ENCODE data around the gene CDHR3.
"Not testable (repeated sequence)": the region's sequence is repeated elsewhere in the genome, so short reads cannot be mapped to it uniquely, and the experiment has no call there.

Gene CDHR3

GRCh38 chr7:106003525-106004064 is 40.5 kb downstream of the CDHR3 start:
- no peak for DNase-seq

GRCh38 chr7:106006906-106007305 is 43.8 kb downstream of the CDHR3 start:
- DNase-seq = no peak

- DNase-seq = not testable (repeated sequence)
These were observed 44.7 kb downstream of the CDHR3 start for GRCh38 chr7:106007796-106008195.

DNA sequence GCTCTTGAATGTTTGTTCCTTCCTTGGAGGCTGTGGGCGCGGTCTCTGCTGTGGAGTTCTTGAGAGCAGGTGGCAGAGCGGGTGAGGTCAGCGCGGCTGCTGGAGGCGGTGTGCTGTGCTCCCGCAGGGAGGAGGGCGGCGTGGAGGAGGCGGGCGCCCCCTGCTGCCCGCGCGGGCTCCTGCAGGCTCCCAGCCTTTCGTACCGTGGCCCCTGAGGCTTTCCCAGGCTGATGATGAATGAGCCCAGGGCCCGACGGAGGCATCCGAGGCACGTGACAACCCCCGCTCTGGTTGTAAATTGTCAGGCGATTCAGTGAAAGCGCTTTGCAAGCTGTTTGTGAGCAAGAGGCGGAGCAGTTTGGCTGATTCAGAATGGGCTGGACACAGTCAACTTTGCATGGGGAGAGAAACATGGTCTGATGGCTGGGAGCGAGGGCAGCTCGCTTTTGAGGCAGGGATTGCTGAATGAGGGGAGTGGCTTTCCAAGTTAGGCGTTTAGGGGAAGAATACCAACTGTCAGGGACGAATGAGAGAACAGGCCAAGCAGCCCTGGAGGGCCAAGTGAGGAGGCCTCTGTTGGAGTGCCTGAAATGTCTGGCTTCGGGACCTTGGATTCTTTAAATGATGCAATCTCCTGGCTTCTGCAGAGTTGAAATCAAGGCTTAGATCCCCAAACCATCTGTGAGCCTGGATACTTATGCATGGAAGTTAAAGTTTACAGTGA is 46.6 kb downstream of the CDHR3 start:
- peak; percentile 63 for DNase-seq

DNA sequence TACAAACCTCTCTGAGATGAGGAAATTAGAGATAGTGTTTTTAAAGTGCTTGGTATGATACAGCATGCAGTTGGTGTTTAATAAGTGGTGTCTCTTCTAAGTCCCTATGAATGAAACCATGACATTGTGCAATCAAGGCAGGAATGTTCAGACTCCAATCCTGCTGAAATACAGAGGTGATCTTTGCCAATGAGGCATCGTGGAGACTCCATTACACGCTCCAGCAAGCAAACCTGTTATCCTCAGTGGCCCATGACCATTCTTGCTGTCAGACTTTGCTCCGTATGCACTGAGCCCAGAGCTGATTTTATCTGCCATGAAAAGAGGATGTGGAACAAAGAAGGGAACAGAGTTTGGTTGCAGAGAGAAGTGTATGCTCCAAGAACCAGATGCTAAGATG is 47.3 kb downstream of the CDHR3 start:
- DNase-seq = no peak

DNA sequence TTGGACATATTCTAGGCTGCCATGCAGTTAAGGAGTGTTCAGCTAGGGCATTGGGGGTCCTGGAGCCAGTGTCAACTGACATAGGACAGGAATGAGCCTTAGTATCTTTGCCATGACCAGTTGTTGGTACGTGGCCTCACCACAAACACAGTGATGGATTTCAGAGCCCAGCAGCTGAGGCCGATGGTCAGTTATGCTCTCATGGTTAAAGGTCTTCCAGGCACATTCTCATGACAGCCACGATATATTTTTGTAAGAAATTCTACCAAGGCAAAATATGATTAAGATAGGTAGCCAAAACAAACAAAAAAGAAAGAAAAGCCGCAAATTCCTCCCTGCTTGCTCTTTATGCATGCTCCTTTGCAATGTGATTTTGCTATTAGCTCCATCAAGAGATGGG is 47.8 kb downstream of the CDHR3 start:
- DNase-seq = no peak

DNA sequence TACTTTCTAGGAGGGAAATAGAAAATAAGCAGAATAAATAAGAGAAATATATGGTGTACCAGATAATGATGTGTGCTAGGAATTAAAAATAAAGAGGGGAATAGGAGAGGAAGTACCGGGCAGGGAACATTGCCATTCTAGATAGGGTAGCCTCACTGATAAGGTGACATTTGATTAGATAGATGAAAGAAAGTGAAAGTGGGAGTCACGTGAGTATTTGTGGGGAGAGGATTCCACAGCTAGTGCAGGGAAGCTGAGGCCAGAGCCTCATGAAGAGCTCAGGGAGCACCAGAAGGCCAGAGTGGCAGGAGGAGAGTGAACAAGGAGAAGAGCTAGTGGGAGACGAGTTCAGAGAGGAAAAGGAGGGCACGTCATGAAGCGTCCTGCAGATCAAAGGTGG is 49.1 kb downstream of the CDHR3 start:
- DNase-seq = no peak

GRCh38 chr7:106012935-106013439 is 49.9 kb downstream of the CDHR3 start:
- no peak for DNase-seq

- no peak for DNase-seq
These were observed 52.5 kb downstream of the CDHR3 start for GRCh38 chr7:106015381-106016218.

DNA sequence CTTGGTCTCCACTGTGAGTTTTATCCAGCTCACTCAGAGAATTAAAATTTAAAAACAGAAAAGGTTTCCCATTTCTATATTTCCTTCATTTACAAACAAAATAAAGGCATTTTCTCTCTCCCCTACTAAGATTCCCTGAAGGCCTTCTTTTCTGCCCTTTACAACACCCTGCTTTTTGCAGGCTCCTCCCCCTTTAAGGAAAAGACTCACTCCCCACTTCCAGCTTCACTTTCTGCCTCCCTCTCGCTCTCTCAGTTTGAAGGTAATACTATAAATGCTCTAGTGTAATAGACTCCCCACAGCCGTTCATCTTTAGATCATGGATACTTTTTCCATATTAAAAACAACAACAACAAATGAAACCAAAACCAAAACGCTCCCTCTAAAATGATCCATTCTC is 53.3 kb downstream of the CDHR3 start:
- DNase-seq = no peak

DNA sequence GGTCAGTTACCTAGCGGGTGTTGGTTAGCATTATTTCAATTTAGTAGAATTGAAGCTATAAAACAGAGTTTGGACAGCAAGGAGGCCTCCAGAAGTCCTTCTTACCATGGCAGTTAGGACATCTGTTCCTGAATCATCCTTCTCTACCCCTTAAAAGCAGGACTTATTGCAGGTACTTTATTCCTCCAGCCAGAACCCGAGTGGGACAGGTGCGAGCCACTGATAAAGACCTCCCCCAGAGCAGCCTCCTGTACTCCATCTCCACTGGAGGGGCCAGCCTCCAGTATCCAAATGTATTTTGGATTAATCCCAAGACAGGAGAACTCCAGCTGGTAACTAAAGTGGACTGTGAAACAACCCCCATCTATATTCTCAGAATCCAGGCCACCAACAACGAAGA is 54.6 kb downstream of the CDHR3 start:
- no peak for DNase-seq

GRCh38 chr7:106018566-106019469 is 55.8 kb downstream of the CDHR3 start:
- no peak for DNase-seq

DNA sequence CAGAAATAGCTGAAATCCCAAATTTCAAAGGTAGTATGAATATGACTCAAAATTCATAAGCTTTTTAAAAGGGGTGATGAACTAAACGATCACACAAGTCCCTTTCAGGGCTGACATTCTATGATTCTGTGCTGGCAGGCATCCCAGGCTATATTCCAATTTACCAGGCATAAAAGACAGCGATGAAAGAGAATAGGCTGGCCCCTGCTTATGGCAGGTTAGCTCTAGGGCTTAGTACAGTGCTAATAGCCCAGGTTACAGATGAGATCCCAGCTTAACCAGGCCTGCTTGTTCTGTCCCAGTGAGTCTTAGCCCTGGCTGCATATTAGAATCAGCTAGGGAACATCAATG is 56.4 kb downstream of the CDHR3 start:
- no peak for DNase-seq

- DNase-seq = no peak
These were observed 58.3 kb downstream of the CDHR3 start for GRCh38 chr7:106021151-106022067.

- DNase-seq = peak; percentile 17
These were observed 59.2 kb downstream of the CDHR3 start for GRCh38 chr7:106022193-106022821.

DNA sequence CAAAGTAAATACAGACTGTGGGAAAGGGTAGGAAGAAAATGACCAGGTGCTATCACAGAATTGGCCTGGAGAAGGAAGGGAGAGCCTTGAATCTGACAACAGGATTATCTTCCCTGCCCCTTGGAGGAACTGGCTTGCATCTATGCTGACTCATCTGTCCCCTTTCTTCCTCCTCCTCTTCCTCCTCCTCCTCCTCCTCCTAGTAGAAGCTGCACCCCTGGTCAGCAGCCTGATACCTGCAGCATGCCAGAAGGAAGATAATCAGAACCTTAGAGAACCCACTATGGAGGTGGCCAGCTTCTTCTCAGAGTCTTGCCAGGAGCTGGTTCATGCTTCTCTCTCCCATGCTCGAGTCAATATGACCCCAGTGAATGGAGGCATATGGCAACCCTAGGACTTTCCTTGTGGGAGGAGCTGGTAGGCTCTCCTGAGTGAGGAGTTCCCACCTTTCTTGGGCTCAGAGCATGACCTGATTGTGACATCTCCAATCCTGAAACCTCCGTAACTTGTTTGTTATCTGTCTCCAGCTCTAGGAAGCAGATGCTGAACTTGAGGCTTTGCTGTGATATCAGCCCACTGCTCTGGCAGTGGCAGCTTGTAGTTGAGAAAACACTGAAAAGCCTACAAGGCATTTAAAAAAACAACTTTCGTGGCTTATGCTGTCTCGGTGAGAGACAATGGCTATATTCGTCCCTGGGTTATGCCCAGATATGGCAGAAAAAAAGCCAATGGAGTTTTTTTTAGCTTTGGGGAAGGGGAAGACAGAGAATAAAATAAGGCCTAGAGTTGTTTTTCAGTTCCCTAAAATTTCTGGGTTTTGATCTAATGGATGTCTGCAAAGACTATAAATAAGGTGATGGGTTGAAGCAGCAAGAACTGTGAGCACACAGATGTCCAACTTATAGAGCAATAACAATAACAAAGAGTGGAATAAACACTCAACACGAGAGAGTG is 60.6 kb downstream of the CDHR3 start:
- no peak for DNase-seq

- DNase-seq = no peak
These were observed 63.0 kb downstream of the CDHR3 start for GRCh38 chr7:106026101-106026500.

DNA sequence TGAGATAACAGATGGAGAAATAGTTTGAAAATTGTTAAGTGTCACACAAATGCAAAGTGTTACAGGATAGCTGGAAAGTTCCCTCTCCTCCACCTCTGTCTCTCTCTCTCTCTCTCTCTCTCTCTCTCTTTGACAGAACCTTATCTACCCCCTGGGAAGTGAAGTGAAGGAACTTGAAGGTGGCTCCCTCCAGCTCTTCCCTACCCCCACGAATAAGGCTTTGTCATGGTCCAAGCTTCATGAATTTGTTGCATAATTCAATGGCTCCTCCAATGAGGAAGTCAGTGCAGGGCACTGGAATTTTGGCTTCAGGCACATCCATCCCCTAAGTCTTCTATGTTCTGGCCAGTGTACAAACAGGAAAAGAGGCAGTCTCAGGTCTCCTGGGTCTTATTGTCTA is 66.4 kb downstream of the CDHR3 start:
- DNase-seq = no peak

GRCh38 chr7:106029941-106030340 is 66.9 kb downstream of the CDHR3 start:
- no peak for DNase-seq

Measured in NCI-H2029 treated with DMSO at 0.1 percent for 48 hours (cell line).